H1 (cell line): ENCODE results near the gene ARHGAP24. TPM values are rescaled to one million over a fixed set of nuclear protein-coding genes. Genes with fewer than 3 reads are reported as not detected.

Source experiments
- CHD2 ChIP-seq: IDR thresholded peaks from 2 replicates; pipeline ENCODE4 v1.6.1; 2012; ENCODE audit warnings: low read length, improper control_type of control experiment
- NANOG ChIP-seq: IDR thresholded peaks from 2 replicates; pipeline ENCODE4 v1.6.1; 2011; ENCODE audit warnings: low read length, low read depth, mild to moderate bottlenecking, inconsistent platforms; ENCODE audit not compliant: insufficient read depth, poor library complexity, severe bottlenecking
- NRF1 ChIP-seq: IDR thresholded peaks from 2 replicates; pipeline ENCODE4 v1.6.1; 2011; ENCODE audit warnings: mild to moderate bottlenecking, low read depth, low read length, improper control_type of control experiment
- POLR2A ChIP-seq, 2 experiments: IDR thresholded peaks; 1 replicate in 1 of 2; 2 replicates in 1 of 2; pipeline ENCODE4 v1.6.1; 2011; ENCODE audit warnings: low read depth in 2 of 2, low read length in 2 of 2, mild to moderate bottlenecking in 2 of 2; ENCODE audit errors: control extremely low read depth in 1 of 2
- RFX5 ChIP-seq: IDR thresholded peaks from 2 replicates; pipeline ENCODE4 v1.6.1; 2011; ENCODE audit warnings: low read depth, low read length, improper control_type of control experiment, borderline replicate concordance
- RNF2 ChIP-seq: fragments of 200-900, 300-1000 bp; sonication (generic); IDR thresholded peaks from 2 replicates; pipeline ENCODE4 v1.7.1; 2016; ENCODE audit warnings: borderline replicate concordance, low read depth, mild to moderate bottlenecking, antibody characterized with exemption, low read length; ENCODE audit not compliant: poor library complexity, severe bottlenecking; ENCODE audit errors: missing control alignments
- TEAD4 ChIP-seq: IDR thresholded peaks from 2 replicates; pipeline ENCODE4 v1.6.1; 2012; ENCODE audit warnings: low read depth, low read length, inconsistent platforms, mixed read lengths
- polyA plus RNA-seq, 7 experiments: library from polyadenylated mRNA; depleted of rRNA in 3 of 7; stranded (reverse) in 5 of 7; unstranded in 2 of 7; fragments of >200 nt in 5 of 7; fragments of 200-250 nt in 2 of 7; gene quantifications; 1 replicate in 5 of 7; 2 replicates in 1 of 7; 4 replicates in 1 of 7; pipeline versions ENCODE4 v1.2.1 to v1.2.3, GENCODE V29; 2011 to 2013; ENCODE audit warnings: missing spikeins in 2 of 7, mixed read lengths in 2 of 7
- total RNA-seq: library from RNA; stranded (reverse); fragmentation: NEBNext Ultra II Directional; extraction: Animal tissue kit (Norgen Biotek cat#: 25700); gene quantifications from 2 replicates; pipeline ENCODE4 v1.2.1, GENCODE V29; 2021
- TF ChIP-seq, protein P1 (sequence below): fragments of 300-600 bp; sonication (generic); IDR thresholded peaks from 2 replicates; pipeline ENCODE4 v1.7.1; 2012; ENCODE audit warnings: low read length, moderate library complexity, mild to moderate bottlenecking, inconsistent platforms; ENCODE audit not compliant: insufficient replicate concordance
- TF ChIP-seq, protein P2 (sequence below): IDR thresholded peaks from 2 replicates; pipeline ENCODE4 v1.6.1; 2011; ENCODE audit warnings: low read depth, mild to moderate bottlenecking, low read length; ENCODE audit not compliant: insufficient read depth

The ARHGAP24 gene
- total and polyA plus RNA-seq, 2 of the 8 experiments (the other 6 are each of a cell fraction or from before 2014, with no cell fraction given) = 0.08 to 0.50 TPM

DNA sequence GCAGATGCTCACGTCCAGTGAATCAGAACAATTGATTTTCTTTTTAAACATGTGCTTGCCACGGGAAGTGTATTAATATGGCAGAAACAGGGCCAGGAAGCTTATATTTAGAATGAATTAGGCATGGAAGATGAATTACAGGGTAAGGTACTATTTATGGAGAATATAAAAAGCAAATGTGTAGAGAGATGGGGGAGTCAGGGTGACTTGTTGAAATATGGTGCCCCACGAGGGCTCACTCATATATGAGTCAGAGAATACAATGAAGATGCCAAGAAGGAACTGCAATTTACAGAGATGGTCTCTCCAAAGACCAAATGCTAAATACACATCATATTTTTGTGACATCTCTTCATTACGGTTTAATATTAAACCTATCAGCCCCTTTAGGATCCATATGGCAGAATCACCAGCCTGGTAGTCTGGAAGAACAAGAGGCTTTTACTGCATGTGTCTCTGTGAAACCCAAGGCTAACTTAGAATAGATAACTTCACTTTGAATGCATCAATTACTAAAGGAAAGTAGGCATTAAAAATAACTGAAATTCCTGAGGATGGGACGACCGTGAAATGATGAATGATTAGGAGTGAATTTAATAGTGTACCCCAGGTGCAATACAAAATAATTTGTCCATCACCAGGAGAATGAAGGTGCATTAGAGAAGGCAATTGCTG lies 385.3 kb downstream of the ARHGAP24 start (continued):
- TF ChIP-seq, protein P1, sequence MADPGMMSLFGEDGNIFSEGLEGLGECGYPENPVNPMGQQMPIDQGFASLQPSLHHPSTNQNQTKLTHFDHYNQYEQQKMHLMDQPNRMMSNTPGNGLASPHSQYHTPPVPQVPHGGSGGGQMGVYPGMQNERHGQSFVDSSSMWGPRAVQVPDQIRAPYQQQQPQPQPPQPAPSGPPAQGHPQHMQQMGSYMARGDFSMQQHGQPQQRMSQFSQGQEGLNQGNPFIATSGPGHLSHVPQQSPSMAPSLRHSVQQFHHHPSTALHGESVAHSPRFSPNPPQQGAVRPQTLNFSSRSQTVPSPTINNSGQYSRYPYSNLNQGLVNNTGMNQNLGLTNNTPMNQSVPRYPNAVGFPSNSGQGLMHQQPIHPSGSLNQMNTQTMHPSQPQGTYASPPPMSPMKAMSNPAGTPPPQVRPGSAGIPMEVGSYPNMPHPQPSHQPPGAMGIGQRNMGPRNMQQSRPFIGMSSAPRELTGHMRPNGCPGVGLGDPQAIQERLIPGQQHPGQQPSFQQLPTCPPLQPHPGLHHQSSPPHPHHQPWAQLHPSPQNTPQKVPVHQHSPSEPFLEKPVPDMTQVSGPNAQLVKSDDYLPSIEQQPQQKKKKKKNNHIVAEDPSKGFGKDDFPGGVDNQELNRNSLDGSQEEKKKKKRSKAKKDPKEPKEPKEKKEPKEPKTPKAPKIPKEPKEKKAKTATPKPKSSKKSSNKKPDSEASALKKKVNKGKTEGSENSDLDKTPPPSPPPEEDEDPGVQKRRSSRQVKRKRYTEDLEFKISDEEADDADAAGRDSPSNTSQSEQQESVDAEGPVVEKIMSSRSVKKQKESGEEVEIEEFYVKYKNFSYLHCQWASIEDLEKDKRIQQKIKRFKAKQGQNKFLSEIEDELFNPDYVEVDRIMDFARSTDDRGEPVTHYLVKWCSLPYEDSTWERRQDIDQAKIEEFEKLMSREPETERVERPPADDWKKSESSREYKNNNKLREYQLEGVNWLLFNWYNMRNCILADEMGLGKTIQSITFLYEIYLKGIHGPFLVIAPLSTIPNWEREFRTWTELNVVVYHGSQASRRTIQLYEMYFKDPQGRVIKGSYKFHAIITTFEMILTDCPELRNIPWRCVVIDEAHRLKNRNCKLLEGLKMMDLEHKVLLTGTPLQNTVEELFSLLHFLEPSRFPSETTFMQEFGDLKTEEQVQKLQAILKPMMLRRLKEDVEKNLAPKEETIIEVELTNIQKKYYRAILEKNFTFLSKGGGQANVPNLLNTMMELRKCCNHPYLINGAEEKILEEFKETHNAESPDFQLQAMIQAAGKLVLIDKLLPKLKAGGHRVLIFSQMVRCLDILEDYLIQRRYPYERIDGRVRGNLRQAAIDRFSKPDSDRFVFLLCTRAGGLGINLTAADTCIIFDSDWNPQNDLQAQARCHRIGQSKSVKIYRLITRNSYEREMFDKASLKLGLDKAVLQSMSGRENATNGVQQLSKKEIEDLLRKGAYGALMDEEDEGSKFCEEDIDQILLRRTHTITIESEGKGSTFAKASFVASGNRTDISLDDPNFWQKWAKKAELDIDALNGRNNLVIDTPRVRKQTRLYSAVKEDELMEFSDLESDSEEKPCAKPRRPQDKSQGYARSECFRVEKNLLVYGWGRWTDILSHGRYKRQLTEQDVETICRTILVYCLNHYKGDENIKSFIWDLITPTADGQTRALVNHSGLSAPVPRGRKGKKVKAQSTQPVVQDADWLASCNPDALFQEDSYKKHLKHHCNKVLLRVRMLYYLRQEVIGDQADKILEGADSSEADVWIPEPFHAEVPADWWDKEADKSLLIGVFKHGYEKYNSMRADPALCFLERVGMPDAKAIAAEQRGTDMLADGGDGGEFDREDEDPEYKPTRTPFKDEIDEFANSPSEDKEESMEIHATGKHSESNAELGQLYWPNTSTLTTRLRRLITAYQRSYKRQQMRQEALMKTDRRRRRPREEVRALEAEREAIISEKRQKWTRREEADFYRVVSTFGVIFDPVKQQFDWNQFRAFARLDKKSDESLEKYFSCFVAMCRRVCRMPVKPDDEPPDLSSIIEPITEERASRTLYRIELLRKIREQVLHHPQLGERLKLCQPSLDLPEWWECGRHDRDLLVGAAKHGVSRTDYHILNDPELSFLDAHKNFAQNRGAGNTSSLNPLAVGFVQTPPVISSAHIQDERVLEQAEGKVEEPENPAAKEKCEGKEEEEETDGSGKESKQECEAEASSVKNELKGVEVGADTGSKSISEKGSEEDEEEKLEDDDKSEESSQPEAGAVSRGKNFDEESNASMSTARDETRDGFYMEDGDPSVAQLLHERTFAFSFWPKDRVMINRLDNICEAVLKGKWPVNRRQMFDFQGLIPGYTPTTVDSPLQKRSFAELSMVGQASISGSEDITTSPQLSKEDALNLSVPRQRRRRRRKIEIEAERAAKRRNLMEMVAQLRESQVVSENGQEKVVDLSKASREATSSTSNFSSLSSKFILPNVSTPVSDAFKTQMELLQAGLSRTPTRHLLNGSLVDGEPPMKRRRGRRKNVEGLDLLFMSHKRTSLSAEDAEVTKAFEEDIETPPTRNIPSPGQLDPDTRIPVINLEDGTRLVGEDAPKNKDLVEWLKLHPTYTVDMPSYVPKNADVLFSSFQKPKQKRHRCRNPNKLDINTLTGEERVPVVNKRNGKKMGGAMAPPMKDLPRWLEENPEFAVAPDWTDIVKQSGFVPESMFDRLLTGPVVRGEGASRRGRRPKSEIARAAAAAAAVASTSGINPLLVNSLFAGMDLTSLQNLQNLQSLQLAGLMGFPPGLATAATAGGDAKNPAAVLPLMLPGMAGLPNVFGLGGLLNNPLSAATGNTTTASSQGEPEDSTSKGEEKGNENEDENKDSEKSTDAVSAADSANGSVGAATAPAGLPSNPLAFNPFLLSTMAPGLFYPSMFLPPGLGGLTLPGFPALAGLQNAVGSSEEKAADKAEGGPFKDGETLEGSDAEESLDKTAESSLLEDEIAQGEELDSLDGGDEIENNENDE = no peak
- no peak for TF ChIP-seq NRF1
- no peak for TF ChIP-seq NANOG
- no peak for TF ChIP-seq RNF2
- TF ChIP-seq CHD2 = no peak
- no peak for TF ChIP-seq POLR2A (IDR thresholded peaks at IDR 0.05; ENCODE audit: control extremely low read depth in 1 of 2, low read depth in 2 of 2, low read length in 2 of 2)
- TF ChIP-seq RFX5 = no peak
- no peak for TF ChIP-seq TEAD4
- TF ChIP-seq, protein P2, sequence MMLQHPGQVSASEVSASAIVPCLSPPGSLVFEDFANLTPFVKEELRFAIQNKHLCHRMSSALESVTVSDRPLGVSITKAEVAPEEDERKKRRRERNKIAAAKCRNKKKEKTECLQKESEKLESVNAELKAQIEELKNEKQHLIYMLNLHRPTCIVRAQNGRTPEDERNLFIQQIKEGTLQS = no peak
- TF ChIP-seq, all 59 proteins: peak for 0
